HG03103 (cell line): ENCODE data around the gene KLRB1.
"Not testable (repeated sequence)": the region's sequence is repeated elsewhere in the genome, so short reads cannot be mapped to it uniquely, and the experiment has no call there.

ENCODE experiments used
- ATAC-seq: cut with Tn5 transposase; IDR thresholded peaks from one replicate; pipeline ENCODE4 v1.9.1; 2021; ENCODE audit warnings: low read depth; ENCODE audit not compliant: unreplicated experiment

Gene KLRB1

GRCh38 chr12:9607716-9608115 is at the start of gene KLRB1:
TSS of gene KLRB1 (minus strand) at chr12:9607916. CDS start at chr12:9607839, 77 bp downstream.
- no peak for ATAC-seq

- no peak for ATAC-seq
Measured at GRCh38 chr12:9651265-9651729, 43.6 kb upstream of the KLRB1 start.

GRCh38 chr12:9650151-9650576 is 42.4 kb upstream of the KLRB1 start:
- ATAC-seq: no peak

GRCh38 chr12:9649532-9649940 is 41.8 kb upstream of the KLRB1 start:
- no peak for ATAC-seq

- ATAC-seq: no peak
Measured at GRCh38 chr12:9648701-9649531, 41.2 kb upstream of the KLRB1 start.

GRCh38 chr12:9647825-9648700 is 40.3 kb upstream of the KLRB1 start:
- peak; percentile 57 for ATAC-seq

- ATAC-seq: no peak
Measured at GRCh38 chr12:9646794-9647781, 39.4 kb upstream of the KLRB1 start.

GRCh38 chr12:9644985-9645551 is 37.4 kb upstream of the KLRB1 start:
- not testable (repeated sequence) for ATAC-seq

GRCh38 chr12:9643266-9643660 is 35.5 kb upstream of the KLRB1 start:
- no peak for ATAC-seq

GRCh38 chr12:9642606-9643265 is 35.0 kb upstream of the KLRB1 start:
- ATAC-seq: no peak

GRCh38 chr12:9640024-9640423 is 32.3 kb upstream of the KLRB1 start:
- no peak for ATAC-seq

- ATAC-seq: no peak
Measured at GRCh38 chr12:9636851-9637206, 29.1 kb upstream of the KLRB1 start.

- ATAC-seq: no peak
Measured at GRCh38 chr12:9636150-9636850, 28.6 kb upstream of the KLRB1 start.

GRCh38 chr12:9634969-9635754 is 27.4 kb upstream of the KLRB1 start:
- no peak for ATAC-seq

GRCh38 chr12:9634177-9634803 is 26.6 kb upstream of the KLRB1 start:
- ATAC-seq: no peak

- no peak for ATAC-seq
Measured at GRCh38 chr12:9632766-9633165, 25.1 kb upstream of the KLRB1 start.

- no peak for ATAC-seq
Measured at GRCh38 chr12:9626821-9627220, 19.1 kb upstream of the KLRB1 start.

- ATAC-seq: no peak
Measured at GRCh38 chr12:9626291-9626690, 18.6 kb upstream of the KLRB1 start.
